GM21529 (cell line): ENCODE data around the gene ZSWIM3.
"Not testable (repeated sequence)": the region's sequence is repeated elsewhere in the genome, so short reads cannot be mapped to it uniquely, and the experiment has no call there.

Source experiments
- ATAC-seq: cut with Tn5 transposase; IDR thresholded peaks from one replicate; pipeline ENCODE4 v1.9.1; 2021; ENCODE audit not compliant: unreplicated experiment

Gene ZSWIM3

DNA sequence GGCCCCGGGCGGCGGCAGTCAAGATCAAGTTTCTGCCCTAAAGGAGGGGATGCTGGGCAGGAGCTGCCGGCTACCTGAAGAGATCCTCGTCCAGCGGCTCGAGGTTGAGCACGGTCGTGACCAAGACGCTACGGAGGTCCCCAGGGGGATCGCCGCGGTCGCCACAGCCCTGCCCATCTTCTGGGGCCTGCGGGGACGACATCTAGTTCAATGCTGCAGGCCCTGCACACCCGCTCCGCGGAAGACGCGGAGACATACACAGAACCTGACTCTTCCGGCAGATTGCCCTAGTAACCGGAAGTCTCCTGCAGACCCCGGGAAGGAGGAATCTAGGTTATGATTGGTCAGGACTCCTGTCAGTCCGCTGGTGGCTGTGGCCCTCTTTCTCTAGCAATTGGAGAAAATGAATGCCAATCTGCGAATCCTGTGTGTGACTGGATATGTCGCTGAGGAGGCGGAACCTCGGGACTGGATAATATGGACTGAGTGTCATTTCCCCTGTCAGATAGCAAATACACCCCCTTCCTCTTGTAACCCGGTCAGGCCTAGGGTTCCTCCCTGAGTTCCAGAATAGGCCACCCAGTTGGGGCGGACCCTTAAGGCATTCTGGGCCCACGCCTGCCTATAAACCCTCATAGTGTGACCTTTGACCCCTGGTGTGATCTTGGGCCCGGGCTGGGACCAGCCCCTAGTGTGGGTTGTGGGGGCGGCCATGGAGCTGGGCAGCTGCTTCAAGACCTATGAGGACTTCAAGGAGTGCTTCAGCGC, at the start of gene ZSWIM3, which contains the start of gene ACOT8:
Gene ZSWIM3, plus strand, starts transcription at position 501 of the 768 bp plus-strand sequence. Its CDS starts 212 bp downstream, at position 713.
Gene ACOT8, minus strand, starts transcription at position 279 of the 768 bp plus-strand sequence. Its CDS starts 77 bp downstream, at position 202.
- peak; percentile 96 for ATAC-seq

DNA sequence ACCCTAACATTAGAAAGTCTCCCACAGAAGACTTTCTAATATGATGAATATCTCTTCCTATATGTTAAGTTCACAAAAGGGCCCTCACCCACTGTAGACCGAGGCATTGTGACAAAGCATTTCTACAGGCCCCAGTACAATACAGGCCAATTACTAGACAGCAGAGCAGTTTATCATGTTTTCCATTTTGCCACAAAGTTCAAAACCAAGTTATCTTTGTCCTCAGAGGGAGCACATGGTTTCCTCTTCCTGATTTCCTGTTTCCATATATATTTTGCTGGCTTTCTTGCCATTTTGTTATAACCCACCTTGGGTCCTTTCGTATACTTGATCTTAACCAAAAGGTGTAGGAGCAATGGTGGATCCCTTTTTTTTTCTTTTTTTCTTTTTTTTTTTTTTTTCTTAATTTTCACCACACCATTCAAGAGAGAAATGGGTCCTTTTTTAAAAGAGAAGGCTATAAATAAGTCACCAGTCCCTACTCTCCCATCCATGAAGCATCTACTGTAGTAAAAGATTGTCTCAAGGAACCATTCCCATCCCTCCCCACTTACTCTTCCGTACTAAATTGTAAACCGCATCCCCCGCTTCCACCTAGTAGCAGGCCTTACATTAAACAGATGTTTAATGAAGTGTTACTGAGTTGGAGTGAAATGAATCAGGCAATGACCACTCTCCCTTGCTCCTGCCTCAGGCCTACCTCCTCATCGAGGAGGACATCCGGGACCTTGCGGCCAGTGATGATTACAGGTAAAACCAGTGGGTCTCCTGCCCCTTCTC, 47.0 kb upstream of the ZSWIM3 start:
- no peak for ATAC-seq

DNA sequence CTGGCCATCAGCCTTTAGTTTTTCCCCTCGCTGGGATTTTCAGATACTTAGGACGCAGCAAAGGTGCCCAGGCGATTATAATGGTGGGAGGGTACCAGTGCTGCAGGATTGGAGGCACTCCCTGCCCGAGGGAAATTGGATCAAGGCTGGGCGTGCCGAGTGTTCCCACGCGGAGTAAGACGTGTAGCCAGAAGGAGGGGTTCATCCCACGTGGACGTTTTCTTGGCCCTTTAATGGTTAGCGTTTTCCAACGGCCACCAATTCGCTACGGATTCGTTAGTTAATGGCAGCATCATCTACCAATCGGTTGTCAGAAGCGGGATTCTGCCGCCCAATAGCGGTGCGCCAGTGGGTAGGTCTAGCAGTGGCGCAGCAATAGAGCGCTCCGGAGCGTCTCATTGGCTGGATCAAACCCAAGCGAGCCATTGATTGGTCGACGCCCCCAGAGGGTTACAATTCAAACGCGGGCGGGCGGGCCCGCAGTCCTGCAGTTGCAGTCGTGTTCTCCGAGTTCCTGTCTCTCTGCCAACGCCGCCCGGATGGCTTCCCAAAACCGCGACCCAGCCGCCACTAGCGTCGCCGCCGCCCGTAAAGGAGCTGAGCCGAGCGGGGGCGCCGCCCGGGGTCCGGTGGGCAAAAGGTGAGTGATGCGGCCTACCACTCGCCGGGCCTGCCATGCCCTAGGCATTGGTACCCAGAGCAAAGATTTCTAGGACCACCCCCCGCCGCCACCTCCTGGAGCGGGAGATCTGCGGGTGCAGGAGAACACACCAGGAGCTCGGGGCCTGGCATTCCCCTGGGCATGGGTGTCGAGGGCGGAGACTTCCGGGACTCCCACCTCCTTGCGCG, 45.0 kb upstream of the ZSWIM3 start, which contains the start of gene UBE2C:
Gene UBE2C, plus strand, starts transcription at position 488 of the 849 bp plus-strand sequence. Its CDS starts 52 bp downstream, at position 540.
- peak; percentile 98 for ATAC-seq

DNA sequence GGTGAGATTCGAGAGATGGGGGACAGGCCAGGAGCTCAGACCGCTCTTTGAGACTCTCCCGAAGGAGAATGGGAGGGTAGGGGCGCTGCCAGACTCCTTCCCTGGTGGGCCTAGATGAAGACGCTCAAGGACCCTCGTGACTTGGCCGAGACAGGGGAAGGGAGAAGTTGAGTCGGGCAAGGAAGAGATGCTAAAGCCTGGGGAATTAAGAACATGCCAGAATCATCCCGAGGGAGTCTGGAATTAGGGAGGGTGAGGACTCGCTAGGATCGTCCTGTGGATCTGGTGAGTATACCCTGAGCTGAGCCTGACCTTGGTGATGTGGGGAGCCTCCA, 44.4 kb upstream of the ZSWIM3 start:
- ATAC-seq = no peak

DNA sequence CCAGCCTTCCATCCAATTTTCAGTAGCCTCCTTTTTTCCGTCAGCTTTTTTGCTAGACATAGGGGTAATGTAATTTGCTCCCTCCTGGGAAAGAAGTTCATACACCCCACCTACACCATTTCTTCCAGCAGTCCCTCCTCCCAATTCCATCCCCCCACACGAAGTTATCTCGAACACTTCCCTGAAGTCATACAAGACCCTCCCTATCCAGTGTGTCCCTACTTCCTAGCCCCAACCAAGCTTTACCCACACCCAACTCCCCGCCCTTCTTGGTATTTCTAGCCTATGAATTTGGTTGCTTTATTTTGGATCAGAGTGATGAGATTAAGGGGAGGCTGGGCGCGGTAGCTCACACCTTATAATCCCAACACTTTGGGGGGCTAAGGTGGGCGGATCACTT, 43.9 kb upstream of the ZSWIM3 start:
- no peak for ATAC-seq

DNA sequence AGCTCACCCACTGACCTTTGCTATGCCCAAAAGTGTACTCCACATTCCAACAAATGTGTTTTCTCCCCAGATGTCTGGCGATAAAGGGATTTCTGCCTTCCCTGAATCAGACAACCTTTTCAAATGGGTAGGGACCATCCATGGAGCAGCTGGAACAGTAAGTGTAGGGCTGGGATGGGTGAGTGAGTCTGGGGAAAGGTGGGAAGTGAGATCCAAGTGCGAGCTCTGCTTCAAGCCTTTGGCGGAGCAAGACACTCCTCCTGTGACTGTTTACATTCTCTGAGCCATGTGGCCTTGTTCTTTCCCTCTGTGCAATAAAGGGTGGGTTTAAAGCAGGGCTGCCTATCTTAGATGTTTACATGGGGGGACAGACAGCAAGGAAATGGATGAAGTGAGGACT, 43.1 kb upstream of the ZSWIM3 start:
- ATAC-seq = no peak

DNA sequence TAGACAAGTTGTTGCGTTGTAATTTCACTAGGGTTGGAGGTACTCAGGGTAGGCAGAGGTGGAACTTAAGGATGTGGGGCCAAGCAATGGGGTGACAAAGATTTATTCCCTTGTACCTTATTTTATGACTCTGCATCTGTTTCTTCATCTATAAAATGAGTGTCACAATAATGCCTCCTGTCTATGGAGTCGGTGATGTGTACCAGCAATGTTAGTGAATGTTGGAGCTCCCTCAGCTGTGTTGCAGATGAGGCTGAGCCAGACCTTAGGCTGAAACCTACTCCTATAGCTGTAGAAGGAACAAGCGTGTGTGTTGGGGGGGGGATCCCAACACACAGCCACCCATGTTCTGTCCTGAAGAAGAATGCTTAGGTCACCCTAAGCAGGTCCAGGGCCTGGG, 40.5 kb upstream of the ZSWIM3 start:
- ATAC-seq = no peak

DNA sequence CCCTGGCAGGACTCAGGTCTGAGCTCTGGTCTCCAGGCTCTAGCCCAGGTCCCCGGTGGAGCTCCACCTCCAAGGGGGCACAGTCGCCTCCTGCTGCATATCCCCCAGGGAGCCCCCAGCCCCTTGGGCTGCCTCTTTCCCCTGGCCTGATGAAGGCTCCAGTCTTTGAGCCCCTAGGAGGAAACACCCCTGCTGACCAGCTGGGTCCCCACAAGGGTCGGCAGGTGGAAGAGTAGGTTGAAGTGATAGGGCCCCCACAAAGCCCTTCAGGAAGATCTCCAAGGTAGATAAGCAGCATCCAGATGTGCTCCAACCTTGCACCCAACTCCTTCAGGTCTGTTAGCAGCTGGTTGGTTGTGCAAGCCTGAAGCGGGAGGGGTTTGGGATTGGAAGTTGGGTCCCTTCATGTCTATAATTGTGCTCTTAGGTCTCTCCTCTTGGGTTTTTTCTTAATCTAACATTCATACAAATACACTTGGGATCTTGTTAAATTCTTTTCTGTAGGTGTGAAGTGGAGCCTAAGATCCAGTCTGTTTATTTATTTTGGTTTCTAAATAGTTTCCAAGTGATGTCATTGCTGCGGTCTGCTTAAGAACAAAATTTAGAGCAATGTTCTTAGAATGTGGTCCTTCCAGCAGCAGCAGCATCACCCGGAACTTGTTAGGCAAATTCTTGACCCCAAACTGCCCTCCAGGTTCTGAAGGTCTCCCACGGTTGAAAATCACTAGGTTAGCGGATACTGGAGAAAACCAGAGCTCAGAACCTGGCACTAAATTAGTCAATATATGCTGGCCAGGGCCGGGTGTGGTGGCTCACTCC, 39.8 kb upstream of the ZSWIM3 start:
- ATAC-seq = no peak

DNA sequence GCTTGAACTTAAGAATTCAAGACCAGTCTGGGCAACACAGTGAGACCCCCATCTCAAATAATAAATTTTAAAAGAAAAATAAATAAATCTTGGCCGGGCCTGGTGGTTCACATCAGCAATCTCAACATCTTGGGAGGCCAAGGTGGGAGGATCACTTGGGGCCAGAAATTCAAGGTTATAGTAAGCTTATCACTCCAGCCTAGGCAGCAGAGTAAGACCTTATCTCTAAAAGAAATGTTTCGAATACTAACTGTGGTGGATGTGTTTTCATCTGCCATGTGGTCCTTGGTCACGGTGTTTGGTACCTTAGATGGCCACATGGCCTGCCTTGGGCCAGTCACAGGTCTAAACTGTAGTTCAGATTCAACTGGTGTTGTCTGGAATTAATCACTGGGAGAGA, 39.2 kb upstream of the ZSWIM3 start:
- no peak for ATAC-seq

DNA sequence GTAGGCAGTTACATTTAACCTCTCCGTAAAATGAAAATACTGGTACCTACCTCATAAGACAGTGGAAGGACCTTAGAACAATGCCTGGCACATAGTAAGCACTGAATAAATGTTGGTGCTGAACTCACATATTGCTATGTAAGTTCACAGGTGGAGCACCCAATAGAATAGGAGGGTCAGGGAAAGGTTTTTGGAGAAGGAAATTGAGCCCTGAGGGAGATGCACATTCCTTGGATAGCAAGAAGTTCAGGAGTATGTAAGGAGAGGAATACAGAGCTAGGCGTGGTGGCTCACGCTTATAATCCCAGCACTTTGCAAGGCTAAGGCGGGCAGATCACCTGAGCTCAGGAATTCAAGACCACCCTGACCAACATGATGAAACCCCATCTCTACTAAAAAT, 37.9 kb upstream of the ZSWIM3 start:
- ATAC-seq = no peak

DNA sequence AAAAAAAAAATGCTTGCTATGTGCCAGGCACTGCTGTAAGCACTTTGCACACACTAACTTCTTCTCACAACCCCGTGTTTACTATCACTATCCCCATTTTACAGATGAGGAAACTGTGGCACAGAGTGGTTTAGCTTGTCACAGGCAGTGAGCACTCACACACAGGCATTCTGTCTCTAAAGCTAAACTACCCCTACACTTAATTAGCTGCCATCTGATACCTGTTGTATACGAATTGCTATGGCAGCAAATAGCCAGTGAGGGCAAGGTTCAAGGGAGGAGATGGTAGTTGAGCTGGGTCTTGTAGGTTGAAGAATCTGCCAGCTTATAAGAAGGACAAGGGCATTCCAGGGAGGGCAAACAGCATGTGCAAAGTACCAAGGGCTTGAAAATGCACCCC, 35.5 kb upstream of the ZSWIM3 start:
- no peak for ATAC-seq

DNA sequence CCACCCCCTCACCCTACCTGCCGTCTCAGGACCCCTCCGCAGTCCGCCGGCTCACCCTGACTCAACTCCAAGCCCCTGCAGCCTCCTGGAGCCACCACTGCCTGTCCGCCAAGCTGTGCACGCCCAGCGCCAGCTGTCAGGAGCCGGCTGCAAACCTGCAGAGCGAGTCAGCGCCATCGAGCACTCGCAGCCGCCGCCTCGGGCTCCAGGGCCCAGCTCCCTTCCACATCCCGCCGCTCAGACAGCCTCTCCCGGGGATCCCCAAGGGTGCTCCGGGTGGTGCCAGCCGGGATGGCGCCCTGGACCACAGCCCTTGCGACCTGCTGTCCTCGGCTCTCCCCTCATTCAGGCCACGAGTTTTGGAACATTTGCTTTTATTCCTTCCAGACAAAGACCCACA, 34.6 kb upstream of the ZSWIM3 start:
- ATAC-seq = no peak

DNA sequence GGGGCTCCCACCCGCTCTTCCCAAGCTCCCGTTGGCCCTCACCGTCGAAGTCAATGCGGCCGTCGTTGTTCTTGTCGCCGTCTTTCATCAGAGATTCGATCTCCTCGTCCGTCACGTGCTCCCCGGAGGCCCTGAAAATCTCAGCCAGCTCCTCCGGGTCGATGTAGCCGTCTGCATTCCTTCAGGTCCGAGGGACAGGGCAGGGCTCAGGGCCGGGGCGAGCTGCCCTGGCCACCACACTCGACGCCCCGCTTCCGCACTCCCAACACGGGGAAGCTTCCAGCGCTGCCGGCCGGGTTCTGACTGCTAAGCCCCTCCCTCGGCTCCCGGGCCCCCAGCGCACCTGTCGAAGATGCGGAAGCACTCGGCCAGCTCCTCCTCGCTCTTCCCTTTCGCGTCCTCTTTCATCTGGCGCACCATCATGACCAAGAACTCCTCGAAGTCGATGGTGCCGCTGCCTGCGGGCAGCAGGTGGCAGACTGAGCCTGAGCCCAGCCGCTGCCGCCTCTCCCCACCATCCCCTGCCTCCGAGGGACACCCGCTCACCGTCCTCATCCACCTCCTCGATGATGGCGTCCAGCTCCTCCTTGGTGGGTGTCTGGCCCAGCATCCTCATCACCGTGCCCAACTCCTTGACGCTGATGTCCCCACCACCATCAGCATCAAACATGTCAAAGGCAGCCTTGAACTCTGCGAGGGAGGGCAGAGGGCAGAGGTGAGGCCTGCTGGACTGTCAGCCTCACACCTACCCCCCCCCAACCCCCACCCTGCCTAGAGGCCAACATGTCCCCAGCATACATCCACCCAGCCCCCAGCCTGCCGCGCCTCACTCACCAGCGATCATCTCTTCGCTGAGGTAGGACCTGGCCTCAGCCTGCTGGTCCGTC, 33.2 kb upstream of the ZSWIM3 start:
- ATAC-seq = no peak

DNA sequence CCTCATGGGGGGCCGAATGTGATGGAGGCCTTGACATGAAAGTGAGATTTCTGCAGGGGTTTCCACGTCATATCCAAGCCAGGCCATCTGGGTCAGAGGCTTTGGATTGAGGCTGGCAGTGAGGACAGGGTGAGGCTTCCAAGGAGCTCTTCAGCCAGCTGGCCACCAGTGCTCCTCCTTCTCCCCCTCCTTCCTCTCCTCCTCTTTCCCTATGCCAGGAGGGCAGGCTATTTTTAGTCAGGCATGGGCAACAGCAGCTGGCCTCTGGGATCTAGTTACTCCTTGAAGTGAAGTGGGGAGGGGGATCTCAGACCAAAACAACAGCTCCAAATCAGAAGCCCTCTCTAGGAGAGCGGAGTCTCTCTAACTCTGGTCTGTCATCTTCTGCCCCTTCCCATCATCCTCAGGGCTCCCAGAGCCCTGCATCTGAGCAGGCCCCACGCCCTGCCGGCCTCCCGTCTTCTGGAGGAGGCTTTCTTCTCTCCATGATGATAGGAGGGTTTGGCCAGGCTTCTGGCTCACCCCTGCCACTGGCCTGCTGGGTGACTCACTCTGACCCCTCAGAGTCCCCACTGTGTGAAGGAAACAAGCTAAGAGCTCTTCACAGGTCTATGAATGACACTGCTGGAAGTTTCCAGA, 30.9 kb upstream of the ZSWIM3 start:
- ATAC-seq = no peak

DNA sequence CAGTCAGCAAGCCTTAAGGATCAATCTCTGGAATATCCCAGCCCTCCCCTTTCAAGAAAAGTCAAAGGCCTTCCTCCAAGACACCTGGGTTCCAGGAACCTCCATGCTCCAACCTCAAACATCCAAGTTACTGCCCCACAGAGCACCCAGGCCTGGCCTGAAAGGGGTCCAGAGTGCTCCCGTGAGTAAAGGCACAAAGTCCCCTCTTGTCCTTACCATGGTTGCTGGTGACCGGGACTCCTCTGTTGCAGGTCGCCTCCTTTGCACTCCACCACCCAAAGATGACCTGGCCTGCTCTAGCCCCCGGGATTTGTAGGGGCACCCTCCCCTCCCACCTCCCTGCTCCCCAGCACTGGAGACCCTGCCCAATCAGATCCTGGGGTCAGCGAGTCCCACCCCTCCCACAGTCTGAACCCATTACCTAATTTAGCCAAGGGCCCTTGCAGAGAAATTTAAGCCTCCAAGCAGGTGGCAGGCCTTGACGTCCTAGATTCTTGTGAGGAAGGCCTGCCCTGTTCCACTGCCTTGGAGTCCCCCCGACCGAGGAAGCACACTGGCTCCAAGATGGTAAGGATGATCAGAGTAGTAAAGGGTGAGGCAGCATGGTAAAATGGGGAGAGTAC, 30.3 kb upstream of the ZSWIM3 start, which contains the start of gene TNNC2:
Gene TNNC2, minus strand, starts transcription at position 283 of the 623 bp plus-strand sequence. Its CDS starts 64 bp downstream, at position 219.
- ATAC-seq = no peak

DNA sequence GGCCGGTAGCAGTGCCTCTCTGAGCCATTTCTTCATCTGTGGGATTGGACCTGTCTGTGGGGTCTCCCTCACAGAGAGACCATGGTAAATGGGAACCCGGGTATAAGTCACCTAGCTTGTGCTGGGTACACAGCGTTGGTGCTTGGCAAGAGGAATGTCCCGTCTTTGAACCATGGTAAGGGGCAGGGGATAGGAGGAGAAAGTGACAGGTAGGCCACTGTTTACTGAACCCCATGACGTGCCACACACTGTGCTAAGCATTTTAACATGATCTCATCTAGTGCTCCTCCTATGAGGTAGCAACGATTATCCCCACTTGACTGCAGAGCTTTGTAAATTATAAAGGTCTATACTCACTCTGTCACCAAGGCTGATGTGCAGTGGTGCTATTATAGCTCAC, 29.7 kb upstream of the ZSWIM3 start:
- ATAC-seq = no peak

DNA sequence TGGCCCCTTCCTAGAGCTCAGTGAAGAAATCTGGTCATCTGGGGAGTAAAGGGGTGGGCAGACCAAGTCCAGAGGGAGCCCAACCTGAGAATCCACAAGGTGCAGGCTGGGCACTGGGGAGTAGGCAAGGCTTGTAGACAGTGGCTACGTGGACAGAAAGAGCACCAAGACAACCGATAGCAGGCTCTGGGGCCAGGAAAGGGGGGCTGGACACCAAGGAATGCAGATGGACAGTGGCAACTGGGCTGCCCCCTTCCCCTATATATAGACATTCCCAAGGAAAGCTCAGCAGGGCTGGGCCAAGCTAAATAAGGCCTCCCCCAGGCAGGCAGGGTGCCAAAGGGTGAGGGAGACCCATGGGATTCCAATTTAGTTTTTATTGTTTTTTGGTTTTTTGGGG, 28.8 kb upstream of the ZSWIM3 start:
- ATAC-seq = no peak

DNA sequence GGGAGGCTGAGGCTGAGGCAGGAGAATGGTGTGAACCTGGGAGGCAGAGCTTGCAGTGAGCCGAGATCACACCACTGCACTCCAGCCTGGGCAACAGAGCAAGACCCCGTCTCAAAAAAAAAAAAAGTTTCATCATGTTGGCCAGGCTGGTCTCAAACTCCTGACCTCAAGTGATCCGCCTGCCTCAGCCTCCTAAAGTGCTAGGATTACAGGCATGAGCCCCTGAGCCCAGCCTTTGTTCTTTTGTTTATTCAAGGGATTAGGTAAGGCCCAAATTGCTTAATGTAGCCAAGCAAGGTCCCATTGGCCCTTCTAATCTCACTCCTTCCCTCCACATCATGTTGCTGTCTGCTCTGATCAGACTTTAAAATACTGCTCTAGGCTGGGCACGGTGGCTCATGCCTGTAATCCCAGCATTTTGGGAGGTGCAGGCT, 27.7 kb upstream of the ZSWIM3 start:
- ATAC-seq = not testable (repeated sequence)
